ENCODE results near the gene RAB11A. TPM values are rescaled to one million over a fixed set of nuclear protein-coding genes. Genes with fewer than 3 reads are reported as not detected.

Gene RAB11A
- total RNA-seq, 1 experiment from 2014 or later = 245 TPM

DNA sequence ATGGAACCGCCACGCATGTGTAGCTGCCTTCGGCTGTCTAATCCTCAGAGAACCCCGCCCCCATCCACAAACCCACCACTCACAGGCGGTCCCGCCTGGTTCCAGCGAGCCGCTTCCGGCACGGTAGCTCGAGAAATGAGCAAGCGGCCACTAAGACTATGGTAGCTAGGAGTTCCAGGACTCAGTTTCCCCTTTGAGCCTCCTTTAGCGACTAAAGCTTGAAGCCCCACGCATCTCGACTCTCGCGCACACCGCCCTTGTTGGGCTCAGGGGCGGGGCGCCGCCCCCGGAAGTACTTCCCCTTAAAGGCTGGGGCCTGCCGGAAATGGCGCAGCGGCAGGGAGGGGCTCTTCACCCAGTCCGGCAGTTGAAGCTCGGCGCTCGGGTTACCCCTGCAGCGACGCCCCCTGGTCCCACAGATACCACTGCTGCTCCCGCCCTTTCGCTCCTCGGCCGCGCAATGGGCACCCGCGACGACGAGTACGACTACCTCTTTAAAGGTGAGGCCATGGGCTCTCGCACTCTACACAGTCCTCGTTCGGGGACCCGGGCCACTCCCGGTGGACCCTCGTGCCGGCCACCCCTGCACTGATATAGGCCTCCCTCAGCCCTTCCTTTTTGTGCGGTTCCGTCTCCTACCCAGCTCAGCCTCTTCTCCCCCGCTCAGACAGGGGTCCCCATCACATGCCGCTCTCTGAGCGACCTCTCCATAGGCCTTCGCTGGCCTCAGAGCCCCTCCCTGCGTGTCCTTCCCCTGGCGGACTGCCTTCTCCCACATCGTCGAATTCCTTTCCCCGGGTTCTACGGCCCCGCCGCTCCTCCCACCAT lies at the start of gene RAB11A (continued):
- no peak for TF ChIP-seq MLX (CRISPR knock-in tag; IDR thresholded peaks at IDR 0.05)
- peak; percentile 61; the same call in 1 of the 2 replicates for TF ChIP-seq GABPB1 (CRISPR knock-in tag; IDR thresholded peaks at IDR 0.05)
- no peak for TF ChIP-seq ZNF671 (CRISPR knock-in tag; IDR thresholded peaks at IDR 0.05)
- peak; percentile 83 for TF ChIP-seq HMGXB4 (CRISPR knock-in tag; IDR thresholded peaks at IDR 0.05)
- TF ChIP-seq ETV6 (CRISPR knock-in tag; IDR thresholded peaks at IDR 0.05) = peak; percentile 95
- TF ChIP-seq RELA (CRISPR knock-in tag; IDR thresholded peaks at IDR 0.05; ENCODE audit: borderline replicate concordance) = no peak
- 0 out of 2 replicates have a peak, but pooled peaks have one; percentile 62 for TF ChIP-seq SMAD3 (CRISPR knock-in tag; IDR thresholded peaks at IDR 0.05; ENCODE audit: borderline replicate concordance)
- TF ChIP-seq EMX1 (CRISPR knock-in tag; IDR thresholded peaks at IDR 0.05) = 0 out of 2 replicates have a peak, but pooled peaks have one; percentile 66
- TF ChIP-seq STAT6 (CRISPR knock-in tag; conservative IDR thresholded peaks at IDR 0.05; ENCODE audit: low read depth) = no peak
- TF ChIP-seq FOXK1 (CRISPR knock-in tag; IDR thresholded peaks at IDR 0.05) = peak; percentile 78; the same call in 1 of the 2 replicates
- no peak for TF ChIP-seq JUN (CRISPR knock-in tag; IDR thresholded peaks at IDR 0.05)
- TF ChIP-seq HMGA2 (CRISPR knock-in tag; IDR thresholded peaks at IDR 0.05) = peak; percentile 53; the same call in 1 of the 2 replicates
- no peak; the same call in 1 of the 2 replicates for TF ChIP-seq PREB (CRISPR knock-in tag; IDR thresholded peaks at IDR 0.05; ENCODE audit: borderline replicate concordance)
- TF ChIP-seq GTF2I (CRISPR knock-in tag; conservative IDR thresholded peaks at IDR 0.05) = no peak
- peak; percentile 85 for TF ChIP-seq NR2C2 (CRISPR knock-in tag; IDR thresholded peaks at IDR 0.05)
- TF ChIP-seq SMAD4 (CRISPR knock-in tag; IDR thresholded peaks at IDR 0.05) = 0 out of 2 replicates have a peak, but pooled peaks have one; percentile 18
- no peak for TF ChIP-seq TCF7 (CRISPR knock-in tag; IDR thresholded peaks at IDR 0.05; ENCODE audit: low read depth)
- TF ChIP-seq FOXJ3 (CRISPR knock-in tag; IDR thresholded peaks at IDR 0.05; ENCODE audit: borderline replicate concordance) = no peak
- peak; percentile 93 for TF ChIP-seq SP1 (CRISPR knock-in tag; conservative IDR thresholded peaks at IDR 0.05)
- peak; percentile 81; the same call in 1 of the 2 replicates for TF ChIP-seq OVOL2 (CRISPR knock-in tag; IDR thresholded peaks at IDR 0.05; ENCODE audit: borderline replicate concordance)
- TF ChIP-seq ZSCAN18 (CRISPR knock-in tag; IDR thresholded peaks at IDR 0.05) = no peak
- TF ChIP-seq ZNF416 (CRISPR knock-in tag; IDR thresholded peaks at IDR 0.05) = peak; percentile 85; the same call in 1 of the 2 replicates
- no peak for TF ChIP-seq ZMAT4 (CRISPR knock-in tag; IDR thresholded peaks at IDR 0.05)
- TF ChIP-seq ZBTB43 (CRISPR knock-in tag; IDR thresholded peaks at IDR 0.05) = peak; percentile 94
- TF ChIP-seq, protein P1, sequence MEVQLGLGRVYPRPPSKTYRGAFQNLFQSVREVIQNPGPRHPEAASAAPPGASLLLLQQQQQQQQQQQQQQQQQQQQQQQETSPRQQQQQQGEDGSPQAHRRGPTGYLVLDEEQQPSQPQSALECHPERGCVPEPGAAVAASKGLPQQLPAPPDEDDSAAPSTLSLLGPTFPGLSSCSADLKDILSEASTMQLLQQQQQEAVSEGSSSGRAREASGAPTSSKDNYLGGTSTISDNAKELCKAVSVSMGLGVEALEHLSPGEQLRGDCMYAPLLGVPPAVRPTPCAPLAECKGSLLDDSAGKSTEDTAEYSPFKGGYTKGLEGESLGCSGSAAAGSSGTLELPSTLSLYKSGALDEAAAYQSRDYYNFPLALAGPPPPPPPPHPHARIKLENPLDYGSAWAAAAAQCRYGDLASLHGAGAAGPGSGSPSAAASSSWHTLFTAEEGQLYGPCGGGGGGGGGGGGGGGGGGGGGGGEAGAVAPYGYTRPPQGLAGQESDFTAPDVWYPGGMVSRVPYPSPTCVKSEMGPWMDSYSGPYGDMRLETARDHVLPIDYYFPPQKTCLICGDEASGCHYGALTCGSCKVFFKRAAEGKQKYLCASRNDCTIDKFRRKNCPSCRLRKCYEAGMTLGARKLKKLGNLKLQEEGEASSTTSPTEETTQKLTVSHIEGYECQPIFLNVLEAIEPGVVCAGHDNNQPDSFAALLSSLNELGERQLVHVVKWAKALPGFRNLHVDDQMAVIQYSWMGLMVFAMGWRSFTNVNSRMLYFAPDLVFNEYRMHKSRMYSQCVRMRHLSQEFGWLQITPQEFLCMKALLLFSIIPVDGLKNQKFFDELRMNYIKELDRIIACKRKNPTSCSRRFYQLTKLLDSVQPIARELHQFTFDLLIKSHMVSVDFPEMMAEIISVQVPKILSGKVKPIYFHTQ (CRISPR knock-in tag; IDR thresholded peaks at IDR 0.05) = peak; percentile 47; the same call in 1 of the 2 replicates
- TF ChIP-seq SOX15 (CRISPR knock-in tag; IDR thresholded peaks at IDR 0.05) = no peak

All from WTC11 (cell line).